K562 (cell line): ENCODE measurements around the gene PIP4K2A.

Experiments used
- ATF7 ChIP-seq: fragments of 450-650 bp; IDR thresholded peaks from 2 replicates; pipeline ENCODE4 v1.7.1; 2014; ENCODE audit warnings: mild to moderate bottlenecking, moderate library complexity
- ELF4 ChIP-seq: fragments of 450-650 bp; formaldehyde crosslinking; IDR thresholded peaks from 2 replicates; pipeline ENCODE4 v1.4.0; 2022; ENCODE audit warnings: missing genetic modification characterization
- ILF3 ChIP-seq: fragments of 450-650 bp; IDR thresholded peaks from 2 replicates; pipeline ENCODE4 v1.6.1; 2018; ENCODE audit warnings: antibody characterized with exemption, mild to moderate bottlenecking, moderate library complexity, borderline replicate concordance
- IRF2 ChIP-seq: sonication (generic); formaldehyde crosslinking; IDR thresholded peaks from 2 replicates; pipeline ENCODE4 v1.8.1; 2022; ENCODE audit warnings: mild to moderate bottlenecking, missing genetic modification reagents
- PHB2 ChIP-seq: fragments of 450-650 bp; IDR thresholded peaks from 2 replicates; pipeline ENCODE4 v1.6.1; 2017; ENCODE audit warnings: low read depth
- POLR2A ChIP-seq: fragments of 450-650 bp; conservative IDR thresholded peaks from 2 replicates; pipeline ENCODE4 v1.6.1; 2016
- RCOR1 ChIP-seq, 2 experiments: IDR thresholded peaks; 2 replicates each; pipeline ENCODE4 v1.6.1; 2012; ENCODE audit warnings: low read depth in 2 of 2, low read length in 2 of 2, borderline replicate concordance in 1 of 2, improper control_type of control experiment in 1 of 2
- SMARCA4 ChIP-seq: fragments of 450-650 bp; IDR thresholded peaks from 2 replicates; pipeline ENCODE4 v1.6.1; 2016
- TCF7 ChIP-seq: sonication (generic); IDR thresholded peaks from 2 replicates; pipeline ENCODE4 v1.6.1; 2016; ENCODE audit warnings: antibody characterized with exemption, borderline replicate concordance
- ZBTB7A ChIP-seq: IDR thresholded peaks from 2 replicates; pipeline ENCODE4 v1.6.1; 2011; ENCODE audit warnings: low read depth, mild to moderate bottlenecking, low read length, moderate library complexity, borderline replicate concordance; ENCODE audit not compliant: control insufficient read depth
- ZNF174 ChIP-seq: fragments of 250-450 bp; sonication (Bioruptor Pico); IDR thresholded peaks from 2 replicates; pipeline ENCODE4 v1.4.0; 2020; ENCODE audit warnings: mild to moderate bottlenecking
- TF ChIP-seq, protein P1 (sequence below): sonication (generic); formaldehyde crosslinking; IDR thresholded peaks from 2 replicates; pipeline ENCODE4 v1.8.1; 2023; ENCODE audit warnings: mild to moderate bottlenecking, missing genetic modification reagents, moderate library complexity
- TF ChIP-seq, protein P2 (sequence below), 3 experiments: IDR thresholded peaks in 2 of 3; conservative IDR thresholded peaks in 1 of 3; 2 replicates each; pipeline ENCODE4 v1.5.1; 2011 to 2012; ENCODE audit warnings: low read length in 3 of 3, mild to moderate bottlenecking in 3 of 3, control low read depth in 2 of 3, improper control_type of control experiment in 1 of 3, inconsistent platforms in 1 of 3, low read depth in 1 of 3, mixed read lengths in 1 of 3, moderate library complexity in 1 of 3; ENCODE audit not compliant: insufficient read depth in 2 of 3

DNA sequence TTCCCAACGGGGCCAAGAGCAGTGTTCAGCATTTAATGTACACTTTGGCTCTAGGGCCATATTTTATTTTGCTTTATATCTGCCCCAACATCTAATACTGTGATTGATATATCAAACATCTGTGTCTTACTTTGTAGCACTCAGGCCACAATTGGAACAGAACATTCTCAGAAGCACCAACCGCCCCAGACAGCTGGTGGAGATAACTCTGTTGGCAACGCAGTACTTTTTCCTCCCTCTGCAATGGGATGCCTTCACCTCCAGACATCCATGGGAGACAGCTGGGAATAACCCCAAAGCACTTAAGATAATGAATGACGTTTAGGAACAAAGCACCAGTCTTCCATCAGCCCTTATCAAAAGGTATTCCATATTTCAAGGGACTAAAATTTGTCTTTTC is 57.4 kb downstream of the PIP4K2A start:
- TF ChIP-seq TCF7 (no peak), ELF4 (CRISPR knock-in tag) (no peak), PHB2 (no peak), POLR2A (no peak), ZNF174 (no peak), ZBTB7A (no peak), IRF2 (CRISPR knock-in tag) (no peak), ILF3 (no peak), RCOR1 (IDR thresholded peaks at IDR 0.05; ENCODE audit: borderline replicate concordance in 1 of 2, low read depth in 2 of 2, low read length in 2 of 2) (no peak), ATF7 (no peak), SMARCA4 (no peak)
- TF ChIP-seq, protein P1, sequence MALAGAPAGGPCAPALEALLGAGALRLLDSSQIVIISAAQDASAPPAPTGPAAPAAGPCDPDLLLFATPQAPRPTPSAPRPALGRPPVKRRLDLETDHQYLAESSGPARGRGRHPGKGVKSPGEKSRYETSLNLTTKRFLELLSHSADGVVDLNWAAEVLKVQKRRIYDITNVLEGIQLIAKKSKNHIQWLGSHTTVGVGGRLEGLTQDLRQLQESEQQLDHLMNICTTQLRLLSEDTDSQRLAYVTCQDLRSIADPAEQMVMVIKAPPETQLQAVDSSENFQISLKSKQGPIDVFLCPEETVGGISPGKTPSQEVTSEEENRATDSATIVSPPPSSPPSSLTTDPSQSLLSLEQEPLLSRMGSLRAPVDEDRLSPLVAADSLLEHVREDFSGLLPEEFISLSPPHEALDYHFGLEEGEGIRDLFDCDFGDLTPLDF (CRISPR knock-in tag) = no peak
- TF ChIP-seq, protein P2, sequence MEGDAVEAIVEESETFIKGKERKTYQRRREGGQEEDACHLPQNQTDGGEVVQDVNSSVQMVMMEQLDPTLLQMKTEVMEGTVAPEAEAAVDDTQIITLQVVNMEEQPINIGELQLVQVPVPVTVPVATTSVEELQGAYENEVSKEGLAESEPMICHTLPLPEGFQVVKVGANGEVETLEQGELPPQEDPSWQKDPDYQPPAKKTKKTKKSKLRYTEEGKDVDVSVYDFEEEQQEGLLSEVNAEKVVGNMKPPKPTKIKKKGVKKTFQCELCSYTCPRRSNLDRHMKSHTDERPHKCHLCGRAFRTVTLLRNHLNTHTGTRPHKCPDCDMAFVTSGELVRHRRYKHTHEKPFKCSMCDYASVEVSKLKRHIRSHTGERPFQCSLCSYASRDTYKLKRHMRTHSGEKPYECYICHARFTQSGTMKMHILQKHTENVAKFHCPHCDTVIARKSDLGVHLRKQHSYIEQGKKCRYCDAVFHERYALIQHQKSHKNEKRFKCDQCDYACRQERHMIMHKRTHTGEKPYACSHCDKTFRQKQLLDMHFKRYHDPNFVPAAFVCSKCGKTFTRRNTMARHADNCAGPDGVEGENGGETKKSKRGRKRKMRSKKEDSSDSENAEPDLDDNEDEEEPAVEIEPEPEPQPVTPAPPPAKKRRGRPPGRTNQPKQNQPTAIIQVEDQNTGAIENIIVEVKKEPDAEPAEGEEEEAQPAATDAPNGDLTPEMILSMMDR (IDR thresholded peaks at IDR 0.05 in 2 of 3, conservative IDR thresholded peaks at IDR 0.05 in 1 of 3; ENCODE audit: insufficient read depth in 2 of 3, low read depth in 1 of 3, low read length in 3 of 3) = no peak
